ENCODE data around the gene SPON1. TPM values are rescaled to one million over a fixed set of nuclear protein-coding genes. Genes with fewer than 3 reads are reported as not detected.

The SPON1 gene
- total RNA-seq, 1 donor, result 0.72 TPM

GRCh38 chr11:14186046-14186775 lies 223.7 kb downstream of the SPON1 start:
- no peaks in the 10 kb centered on the region for H3K27me3 ChIP-seq (ENCODE audit: insufficient read depth, low read length)
- no peak for TF ChIP-seq CTCF (IDR thresholded peaks at IDR 0.05; ENCODE audit: extremely low read depth, low read depth, low read length)
- no peaks in the 10 kb centered on the region for H3K4me1 ChIP-seq (ENCODE audit: insufficient read depth, low read length)
- H2AFZ ChIP-seq (ENCODE audit: low read length), result no peak overlapping the region
- no peak for DNase-seq (ENCODE audit: insufficient read length, low spot score, missing footprints)
- H3K9me3 ChIP-seq (ENCODE audit: low read depth, low read length), result no peaks in the 10 kb centered on the region
- H3K4me2 ChIP-seq (ENCODE audit: insufficient read depth, low read length), result no peak overlapping the region
- H3K36me3 ChIP-seq (ENCODE audit: insufficient read depth, low read length), result no peaks in the 10 kb centered on the region
- no peak overlapping the region for H3K4me3 ChIP-seq (ENCODE audit: insufficient read depth, low read length)
- no peak overlapping the region for H3K27ac ChIP-seq (ENCODE audit: low read depth, low read length)
- no peaks in the 10 kb centered on the region for H3K79me2 ChIP-seq (ENCODE audit: insufficient read depth, low read length)
- no peaks in the 10 kb centered on the region for H4K20me1 ChIP-seq (ENCODE audit: insufficient read depth, low read length)

GRCh38 chr11:14189874-14190273 lies 227.4 kb downstream of the SPON1 start:
- H3K4me3 ChIP-seq (ENCODE audit: insufficient read depth, low read length), result no peak overlapping the region
- no peak overlapping the region for H2AFZ ChIP-seq (ENCODE audit: low read length)
- no peaks in the 10 kb centered on the region for H3K79me2 ChIP-seq (ENCODE audit: insufficient read depth, low read length)
- no peak for DNase-seq (ENCODE audit: insufficient read length, low spot score, missing footprints)
- no peak overlapping the region for H3K27ac ChIP-seq (ENCODE audit: low read depth, low read length)
- no peaks in the 10 kb centered on the region for H3K9me3 ChIP-seq (ENCODE audit: low read depth, low read length)
- H3K27me3 ChIP-seq (ENCODE audit: insufficient read depth, low read length), result no peaks in the 10 kb centered on the region
- no peaks in the 10 kb centered on the region for H3K36me3 ChIP-seq (ENCODE audit: insufficient read depth, low read length)
- H3K4me1 ChIP-seq (ENCODE audit: insufficient read depth, low read length), result no peaks in the 10 kb centered on the region
- no peak overlapping the region for H3K4me2 ChIP-seq (ENCODE audit: insufficient read depth, low read length)
- H4K20me1 ChIP-seq (ENCODE audit: insufficient read depth, low read length), result no peaks in the 10 kb centered on the region
- TF ChIP-seq CTCF (IDR thresholded peaks at IDR 0.05; ENCODE audit: extremely low read depth, low read depth, low read length), result no peak

GRCh38 chr11:14190992-14191778 lies 228.7 kb downstream of the SPON1 start:
- H3K4me2 ChIP-seq (ENCODE audit: insufficient read depth, low read length), result peak overlapping the region; percentile 18
- no peak overlapping the region for H3K4me3 ChIP-seq (ENCODE audit: insufficient read depth, low read length)
- DNase-seq (ENCODE audit: insufficient read length, low spot score, missing footprints), result no peak
- H3K27me3 ChIP-seq (ENCODE audit: insufficient read depth, low read length), result no peaks in the 10 kb centered on the region
- no peaks in the 10 kb centered on the region for H3K36me3 ChIP-seq (ENCODE audit: insufficient read depth, low read length)
- H2AFZ ChIP-seq (ENCODE audit: low read length), result no peak overlapping the region
- H3K27ac ChIP-seq (ENCODE audit: low read depth, low read length), result no peak overlapping the region
- no peaks in the 10 kb centered on the region for H3K4me1 ChIP-seq (ENCODE audit: insufficient read depth, low read length)
- peak; percentile 7 for TF ChIP-seq CTCF (IDR thresholded peaks at IDR 0.05; ENCODE audit: extremely low read depth, low read depth, low read length)
- H4K20me1 ChIP-seq (ENCODE audit: insufficient read depth, low read length), result no peaks in the 10 kb centered on the region
- H3K79me2 ChIP-seq (ENCODE audit: insufficient read depth, low read length), result no peaks in the 10 kb centered on the region
- H3K9me3 ChIP-seq (ENCODE audit: low read depth, low read length), result no peaks in the 10 kb centered on the region

GRCh38 chr11:14193644-14194043 lies 231.1 kb downstream of the SPON1 start:
- no peaks in the 10 kb centered on the region for H3K36me3 ChIP-seq (ENCODE audit: insufficient read depth, low read length)
- no peaks in the 10 kb centered on the region for H3K27me3 ChIP-seq (ENCODE audit: insufficient read depth, low read length)
- H2AFZ ChIP-seq (ENCODE audit: low read length), result no peak overlapping the region
- no peaks in the 10 kb centered on the region for H4K20me1 ChIP-seq (ENCODE audit: insufficient read depth, low read length)
- H3K9me3 ChIP-seq (ENCODE audit: low read depth, low read length), result no peaks in the 10 kb centered on the region
- H3K79me2 ChIP-seq (ENCODE audit: insufficient read depth, low read length), result no peaks in the 10 kb centered on the region
- no peak overlapping the region for H3K4me2 ChIP-seq (ENCODE audit: insufficient read depth, low read length)
- H3K4me1 ChIP-seq (ENCODE audit: insufficient read depth, low read length), result no peaks in the 10 kb centered on the region
- DNase-seq (ENCODE audit: insufficient read length, low spot score, missing footprints), result no peak
- H3K4me3 ChIP-seq (ENCODE audit: insufficient read depth, low read length), result no peak overlapping the region
- no peak for TF ChIP-seq CTCF (IDR thresholded peaks at IDR 0.05; ENCODE audit: extremely low read depth, low read depth, low read length)
- no peak overlapping the region for H3K27ac ChIP-seq (ENCODE audit: low read depth, low read length)
